ENCODE results near the gene IDH3G.

DNA sequence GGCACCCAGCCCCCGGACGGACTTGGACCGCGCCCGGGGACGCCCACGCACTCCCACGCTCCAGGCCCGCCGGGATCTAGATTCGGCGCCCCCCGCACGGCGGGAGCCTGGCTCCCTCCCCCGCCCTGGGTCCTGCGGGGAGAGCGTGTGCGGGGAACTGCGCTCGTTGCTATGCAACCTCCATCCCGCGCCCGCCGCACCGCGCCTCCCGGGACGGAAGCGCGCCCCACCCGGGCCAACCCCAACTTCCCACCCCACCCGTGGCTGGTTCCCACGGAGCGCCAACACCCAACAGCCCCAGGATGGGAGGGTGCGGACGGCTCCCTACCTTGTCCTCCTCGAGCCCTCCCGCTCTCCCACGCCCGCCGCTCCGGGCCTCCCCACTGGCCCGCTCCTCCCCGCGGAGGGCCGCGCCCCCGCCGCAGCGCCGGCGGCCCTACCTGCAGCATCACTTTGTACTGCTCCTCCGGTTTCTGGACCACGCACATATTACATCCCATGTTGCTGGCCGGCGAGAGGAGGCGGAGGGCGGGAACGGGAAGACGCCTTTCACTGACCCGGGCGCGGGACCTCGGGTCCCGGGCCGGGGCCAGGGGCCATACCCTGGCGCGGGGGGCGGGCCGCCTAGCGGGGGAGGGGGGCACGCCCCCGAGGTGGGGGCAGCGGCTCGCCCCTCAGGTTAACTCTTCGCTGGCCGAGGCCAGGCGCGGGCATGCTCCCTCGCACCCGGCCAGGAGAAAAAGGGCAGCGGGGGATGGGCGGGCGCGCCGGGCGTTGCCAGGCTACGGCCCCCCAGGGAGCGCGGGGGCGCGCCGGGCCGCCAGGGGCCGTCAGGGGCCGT is 35.8 kb upstream of the IDH3G start, which contains the start of gene PDZD4:
- TF ChIP-seq, protein P1, sequence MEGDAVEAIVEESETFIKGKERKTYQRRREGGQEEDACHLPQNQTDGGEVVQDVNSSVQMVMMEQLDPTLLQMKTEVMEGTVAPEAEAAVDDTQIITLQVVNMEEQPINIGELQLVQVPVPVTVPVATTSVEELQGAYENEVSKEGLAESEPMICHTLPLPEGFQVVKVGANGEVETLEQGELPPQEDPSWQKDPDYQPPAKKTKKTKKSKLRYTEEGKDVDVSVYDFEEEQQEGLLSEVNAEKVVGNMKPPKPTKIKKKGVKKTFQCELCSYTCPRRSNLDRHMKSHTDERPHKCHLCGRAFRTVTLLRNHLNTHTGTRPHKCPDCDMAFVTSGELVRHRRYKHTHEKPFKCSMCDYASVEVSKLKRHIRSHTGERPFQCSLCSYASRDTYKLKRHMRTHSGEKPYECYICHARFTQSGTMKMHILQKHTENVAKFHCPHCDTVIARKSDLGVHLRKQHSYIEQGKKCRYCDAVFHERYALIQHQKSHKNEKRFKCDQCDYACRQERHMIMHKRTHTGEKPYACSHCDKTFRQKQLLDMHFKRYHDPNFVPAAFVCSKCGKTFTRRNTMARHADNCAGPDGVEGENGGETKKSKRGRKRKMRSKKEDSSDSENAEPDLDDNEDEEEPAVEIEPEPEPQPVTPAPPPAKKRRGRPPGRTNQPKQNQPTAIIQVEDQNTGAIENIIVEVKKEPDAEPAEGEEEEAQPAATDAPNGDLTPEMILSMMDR (IDR thresholded peaks at IDR 0.05), result no peak
- TF ChIP-seq POLR2A (IDR thresholded peaks at IDR 0.05), result no peak
